Dermis microvascular lymphatic vessel endothelial cell (primary cell): ENCODE measurements around the gene ODAD4. TPM values are rescaled to one million over a fixed set of nuclear protein-coding genes. Genes with fewer than 3 reads are reported as not detected.
"Not testable (repeated sequence)": the region's sequence is repeated elsewhere in the genome, so short reads cannot be mapped to it uniquely, and the experiment has no call there.

ENCODE experiments used
- DNase-seq, 2 donors: peaks; one replicate each; pipeline versions ENCODE4 v3.0.0 to v3.0.0-alpha.2; 2010; ENCODE audit warnings: low read depth in 2 of 2
- total RNA-seq: library from RNA; depleted of rRNA; stranded (reverse); fragments of >200 nt; gene quantifications from 2 replicates; pipeline ENCODE4 v1.2.1, GENCODE V29; 2014

Gene ODAD4
- total RNA-seq, 1 donor from 2014 or later: 0.13 TPM

DNA sequence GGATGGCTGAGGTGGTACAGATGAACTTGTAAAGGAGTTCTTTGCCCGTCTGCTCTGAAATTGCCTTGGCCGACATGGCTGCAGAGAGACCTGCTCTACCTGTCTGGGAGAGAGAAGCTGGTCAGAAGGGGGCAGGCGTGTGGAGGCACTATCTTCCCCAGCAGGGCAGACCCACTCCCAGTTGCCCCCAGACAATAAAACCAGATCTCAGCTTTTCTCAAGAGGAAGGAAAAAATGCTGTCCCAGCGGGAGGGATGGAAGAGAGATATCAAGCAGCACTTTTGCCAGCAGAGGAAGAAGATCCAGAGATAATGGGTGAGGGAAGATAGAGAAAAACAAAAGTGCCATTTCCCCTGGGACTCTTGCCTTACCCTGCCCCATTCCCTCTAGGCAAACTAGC, 16.6 kb upstream of the ODAD4 start:
- no peak for DNase-seq

DNA sequence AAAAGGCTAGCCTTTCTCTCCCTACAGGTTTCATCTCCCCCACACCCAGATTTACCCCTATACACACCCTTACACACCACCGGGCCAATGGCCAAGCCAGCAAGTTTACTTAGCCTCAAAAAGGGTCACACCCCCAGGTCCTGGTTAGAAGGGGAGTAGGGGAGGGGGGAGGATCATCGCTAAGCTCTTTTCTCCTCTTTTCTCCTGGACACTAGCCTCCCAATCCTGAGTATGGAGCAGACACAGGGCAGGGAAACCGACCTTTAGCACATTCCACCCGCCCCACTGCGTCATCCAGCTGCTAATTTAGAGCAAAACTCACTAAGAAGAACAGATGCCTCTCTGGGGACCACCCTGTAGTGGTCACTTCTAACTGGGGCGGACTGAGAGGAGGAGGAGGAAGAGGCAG, 16.1 kb upstream of the ODAD4 start:
- no peak for DNase-seq

DNA sequence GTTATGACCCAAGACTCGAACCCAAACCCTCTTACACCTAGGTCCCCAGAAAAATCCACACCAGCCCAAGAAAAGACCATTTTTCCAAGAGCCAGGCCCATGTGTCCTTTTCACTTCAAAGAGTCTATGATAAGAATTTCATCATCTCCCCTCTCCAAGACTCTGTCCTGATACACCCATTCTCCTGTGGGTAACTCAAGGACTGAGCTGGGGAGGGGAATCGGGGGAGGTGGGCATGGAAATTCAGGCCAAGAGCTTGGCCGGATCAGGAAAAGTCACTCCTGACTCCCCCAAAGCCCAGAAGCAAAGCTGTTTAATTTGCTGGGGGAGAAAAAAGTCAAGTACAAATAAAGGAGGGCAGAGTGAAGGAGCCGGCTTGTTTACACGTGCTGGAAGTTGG, 15.4 kb upstream of the ODAD4 start:
- DNase-seq: no peak

DNA sequence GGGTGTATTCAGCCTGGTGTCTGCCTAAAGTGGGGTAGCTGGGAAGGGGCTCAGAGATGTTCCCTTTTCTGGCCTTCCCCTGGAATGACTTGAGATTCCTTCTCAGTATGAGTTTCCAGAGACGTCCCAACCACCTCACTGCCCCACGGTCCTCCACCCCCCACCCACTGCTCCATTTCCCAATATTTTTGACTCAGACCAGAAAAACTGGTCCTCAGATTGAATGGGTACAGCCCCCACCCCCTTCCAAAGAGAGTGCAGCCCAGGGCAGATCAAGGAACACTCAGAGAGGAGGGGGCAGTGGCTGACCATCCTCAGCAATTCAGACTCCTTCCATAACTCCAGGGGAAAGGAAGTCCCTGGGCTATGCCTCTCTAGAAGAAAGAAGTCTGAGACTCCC, 14.9 kb upstream of the ODAD4 start:
- DNase-seq: no peak

DNA sequence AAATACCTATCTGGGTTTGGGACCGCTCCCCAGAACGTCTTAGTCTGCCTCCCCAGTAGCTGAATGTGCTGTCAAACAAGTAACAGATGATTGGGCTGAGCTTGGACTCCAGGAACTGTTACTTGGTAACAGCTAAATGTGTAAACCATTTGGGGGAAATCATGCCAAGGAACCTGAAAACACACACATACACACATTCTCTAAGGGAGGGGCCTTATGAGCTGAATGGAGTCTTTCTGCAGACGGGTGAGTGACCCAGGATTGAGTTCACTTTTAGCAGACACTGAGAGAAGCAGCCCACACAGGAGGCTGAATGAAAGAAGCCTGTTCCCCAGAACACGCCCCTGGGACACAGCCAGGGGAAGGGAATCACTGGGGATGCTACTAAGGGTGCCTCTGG, 13.2 kb upstream of the ODAD4 start:
- peak in 1 of 2 donors; percentile 55 for DNase-seq

DNA sequence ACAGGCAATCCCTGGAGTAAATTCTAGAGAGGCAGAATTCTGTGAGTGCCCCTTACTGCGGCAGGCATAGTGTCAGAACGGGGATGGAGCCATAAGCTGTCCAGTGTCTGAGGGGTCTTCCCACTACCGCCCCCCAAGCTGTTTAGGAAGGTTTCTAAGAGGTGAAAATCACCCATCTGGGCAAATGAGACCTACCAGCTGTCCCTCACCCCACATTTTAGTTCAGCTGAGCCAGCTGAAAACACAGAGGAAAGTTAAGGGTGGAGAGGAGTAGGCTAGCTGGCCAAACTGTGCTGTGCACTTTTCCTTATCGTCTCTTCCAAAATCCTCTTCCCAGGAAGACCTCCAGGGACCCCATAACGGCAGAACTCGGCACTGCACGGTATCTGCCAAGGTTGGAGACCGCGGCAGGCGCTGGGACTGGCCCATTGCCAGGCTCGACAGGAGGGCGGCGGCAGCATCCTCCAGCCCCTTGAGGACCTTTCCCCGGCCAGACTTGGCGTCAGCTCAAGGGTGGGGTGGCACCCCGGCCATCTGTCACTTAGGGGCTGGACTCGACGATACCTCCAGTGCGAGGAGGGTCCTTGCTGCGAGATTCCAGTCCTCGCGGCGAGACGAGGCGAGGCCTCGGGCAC, 12.6 kb upstream of the ODAD4 start:
- peak in 1 of 2 donors; percentile 49 for DNase-seq

DNA sequence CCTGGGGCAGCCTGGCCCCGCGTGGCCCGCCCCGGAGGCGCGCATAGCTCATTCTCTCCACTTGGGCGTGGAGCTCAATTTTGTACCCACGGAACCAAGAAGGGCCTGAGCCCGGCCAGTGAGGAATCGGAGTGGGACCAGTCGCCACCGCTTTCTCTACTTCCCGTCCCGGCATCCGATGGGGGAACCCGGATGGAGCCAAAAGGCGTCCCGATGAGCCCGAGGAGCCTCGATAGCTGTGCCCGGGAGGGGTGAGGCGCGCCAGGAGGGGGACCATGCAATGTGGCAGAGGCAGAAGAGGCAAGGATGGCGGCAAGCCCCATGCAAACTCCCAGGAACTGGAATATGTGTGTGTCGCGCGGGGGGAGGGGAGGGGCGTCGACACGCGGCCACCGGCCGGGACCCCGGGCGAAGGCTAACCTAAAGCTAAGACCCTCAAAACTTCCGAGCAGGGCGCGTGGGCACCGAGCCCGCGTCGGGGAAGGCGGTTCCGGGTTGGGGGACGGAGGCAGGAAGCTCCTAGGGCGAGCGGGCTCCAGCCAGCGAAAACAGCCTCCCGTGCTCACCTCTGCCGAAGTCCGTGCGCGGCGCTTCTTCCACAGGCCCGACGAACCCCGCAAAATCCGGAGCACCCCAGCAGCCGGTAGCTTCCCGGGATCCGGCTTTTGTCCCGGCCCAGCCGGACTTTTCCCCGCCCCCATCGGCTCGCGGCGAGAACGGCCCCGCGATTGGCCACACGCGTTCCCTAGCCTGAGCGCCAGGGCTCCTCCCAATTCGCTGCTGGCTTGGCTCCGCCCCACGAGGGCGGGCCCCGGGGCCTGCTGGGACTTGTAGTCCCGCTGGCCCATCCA, 11.9 kb upstream of the ODAD4 start, which contains the start of gene ACLY:
ACLY (minus strand) TSS at position 638 of the 851 bp plus-strand sequence. CDS start 5,078 bp downstream, outside the sequence.
- peak; percentile 85 to 97 for DNase-seq

DNA sequence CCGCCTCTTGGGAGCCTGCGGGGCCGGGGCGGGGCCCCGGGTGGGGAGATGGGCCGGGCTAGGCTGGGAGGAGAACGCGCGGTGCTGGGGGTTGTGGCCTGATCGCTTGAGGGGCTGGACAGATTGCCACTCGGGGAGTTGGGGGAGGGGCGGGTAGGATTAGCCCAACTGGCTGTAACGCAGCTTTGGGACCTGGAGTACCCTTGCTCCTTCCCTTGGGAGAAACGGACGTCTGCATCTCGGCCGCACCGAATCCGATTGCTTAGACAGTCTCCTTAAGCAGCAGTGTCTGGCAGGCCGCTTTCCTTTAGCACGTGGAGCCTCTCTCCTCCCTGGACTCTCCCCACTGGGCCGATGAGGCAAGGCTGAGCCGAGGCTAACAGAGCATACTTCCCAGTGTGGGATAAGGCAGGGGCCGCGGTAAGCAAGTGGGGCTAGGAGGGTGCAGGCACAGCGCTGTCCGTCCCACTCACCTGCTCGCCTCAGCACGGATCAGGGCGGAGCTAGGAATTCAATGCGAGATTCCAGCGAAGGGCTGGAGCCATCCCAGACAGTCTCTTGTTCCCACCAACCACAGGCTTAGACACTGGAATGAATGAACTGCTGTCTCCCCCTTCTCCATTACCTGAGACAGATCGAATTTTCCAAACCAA, 11.1 kb upstream of the ODAD4 start:
- no peak for DNase-seq

DNA sequence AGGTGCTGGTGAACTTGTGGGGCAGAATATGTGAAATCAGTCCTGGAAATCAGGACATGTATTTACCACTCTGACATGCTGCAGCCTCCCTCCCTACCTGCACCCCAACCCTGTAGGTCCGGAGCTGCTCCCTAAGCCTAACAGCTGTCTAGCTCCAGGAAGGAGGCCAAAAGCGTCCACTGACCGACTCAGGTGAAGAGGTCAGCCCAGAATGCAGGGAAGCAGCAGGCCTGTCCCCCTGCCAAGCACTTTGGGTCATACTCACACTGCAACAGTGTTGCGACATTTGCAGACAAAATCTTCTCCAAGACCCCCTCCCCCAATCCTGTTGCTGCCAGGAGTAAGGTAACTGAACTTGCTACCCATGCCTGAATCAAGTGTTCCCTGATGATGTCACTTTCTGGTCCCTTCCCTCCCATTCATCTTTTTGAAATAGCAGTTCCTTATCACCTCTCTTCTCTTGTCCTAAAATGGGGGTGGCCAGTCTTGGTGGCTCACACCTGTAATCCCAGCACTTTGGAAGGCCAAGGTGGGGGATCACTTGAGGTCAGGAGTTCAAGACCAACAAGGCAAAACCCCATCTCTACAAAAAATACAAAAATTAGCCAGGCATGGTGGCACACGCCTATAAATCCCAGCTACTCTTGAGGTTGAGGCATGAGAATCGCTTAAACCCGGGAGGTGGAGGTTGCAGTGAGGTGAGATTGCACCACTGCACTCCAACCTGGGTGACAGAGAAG, 10.4 kb upstream of the ODAD4 start:
- no peak for DNase-seq

DNA sequence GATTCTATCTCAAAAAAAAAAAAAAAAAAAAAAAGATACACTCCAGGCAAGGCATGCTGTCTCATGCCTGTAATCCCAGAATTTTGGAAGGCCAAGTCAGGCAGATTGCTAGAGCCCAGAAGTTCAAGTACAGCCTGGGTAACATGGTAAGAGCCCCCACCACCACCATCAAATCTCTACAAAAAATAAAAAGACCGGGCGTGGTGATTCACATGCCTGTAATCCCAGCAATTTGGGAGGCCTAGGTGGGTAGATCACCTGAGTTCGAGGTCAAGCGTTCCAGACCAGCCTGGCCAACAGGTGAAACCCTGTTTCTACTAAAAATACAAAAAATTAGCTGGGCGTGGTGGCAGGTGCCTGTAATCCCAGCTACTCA, 9.8 kb upstream of the ODAD4 start:
- DNase-seq: no peak

DNA sequence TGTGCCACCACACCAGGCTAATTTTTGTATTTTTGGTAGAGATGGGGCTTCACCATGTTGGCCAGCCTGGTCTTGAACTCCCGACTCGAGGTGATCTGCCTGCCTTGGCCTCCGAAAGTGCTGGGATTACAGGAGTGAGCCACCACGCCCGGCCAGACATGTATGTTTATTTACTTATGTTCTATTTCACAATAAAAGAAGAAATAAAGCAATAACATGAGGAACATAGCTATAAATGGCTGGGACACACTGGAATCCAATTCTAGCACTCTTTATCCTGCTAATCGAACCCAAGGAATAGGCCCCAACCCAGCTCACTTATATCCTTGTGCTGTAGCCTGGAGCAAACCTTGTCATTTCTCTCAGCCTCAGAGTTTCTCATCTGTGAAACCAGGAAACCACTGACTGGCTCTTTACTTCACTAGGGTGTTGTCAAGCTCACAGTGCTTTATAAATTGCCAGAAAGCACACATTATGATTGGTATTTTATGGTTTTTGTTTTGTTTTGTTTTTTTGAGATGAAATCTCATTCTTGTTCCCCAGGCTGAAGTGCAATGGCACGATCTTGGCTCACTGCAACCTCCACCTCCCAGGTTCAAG, 4.3 kb upstream of the ODAD4 start:
- no peak for DNase-seq

DNA sequence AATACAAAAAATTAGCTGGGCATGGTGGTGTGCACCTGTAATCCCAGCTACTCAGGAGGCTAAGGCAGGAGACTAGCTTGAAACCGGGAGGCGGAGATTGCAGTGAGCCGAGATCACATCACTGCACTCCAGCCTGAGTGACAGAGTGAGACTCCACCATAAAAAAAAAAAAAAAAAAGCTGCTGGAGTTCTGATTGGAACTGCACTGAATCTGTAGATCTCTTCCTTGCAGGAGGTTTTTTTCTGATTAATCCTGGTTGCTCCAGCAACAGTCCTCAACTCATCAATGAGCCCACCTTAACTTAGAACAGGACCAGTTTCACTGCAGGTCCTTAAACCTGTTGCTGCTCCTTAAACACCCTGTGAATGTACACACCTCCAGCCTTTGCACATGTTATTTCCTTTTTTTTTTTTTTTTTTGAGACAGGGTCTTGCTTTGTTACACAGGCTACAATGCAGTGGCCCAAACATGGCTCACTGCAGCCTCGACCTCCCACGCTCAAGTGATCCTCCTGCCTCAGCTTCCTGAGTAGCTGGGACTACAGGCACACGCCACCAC, 1.6 kb upstream of the ODAD4 start:
- no peak for DNase-seq

DNA sequence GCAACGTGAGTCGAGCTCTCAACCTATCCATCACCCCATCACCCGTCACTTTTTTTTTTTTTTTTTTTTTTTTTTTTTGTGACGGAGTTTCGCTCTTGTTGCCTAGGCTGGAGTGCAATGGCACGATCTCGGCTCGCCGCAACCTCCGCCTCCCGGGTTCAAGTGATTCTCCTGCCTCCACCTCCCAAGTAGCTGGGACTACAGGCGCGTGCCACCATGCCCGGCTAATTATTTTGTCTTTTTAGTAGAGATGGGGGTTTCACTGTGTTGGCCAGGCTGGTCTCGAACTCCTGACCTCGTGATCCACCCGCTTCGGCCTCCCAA, 378 bp downstream of the ODAD4 start:
- DNase-seq: not testable (repeated sequence)

DNA sequence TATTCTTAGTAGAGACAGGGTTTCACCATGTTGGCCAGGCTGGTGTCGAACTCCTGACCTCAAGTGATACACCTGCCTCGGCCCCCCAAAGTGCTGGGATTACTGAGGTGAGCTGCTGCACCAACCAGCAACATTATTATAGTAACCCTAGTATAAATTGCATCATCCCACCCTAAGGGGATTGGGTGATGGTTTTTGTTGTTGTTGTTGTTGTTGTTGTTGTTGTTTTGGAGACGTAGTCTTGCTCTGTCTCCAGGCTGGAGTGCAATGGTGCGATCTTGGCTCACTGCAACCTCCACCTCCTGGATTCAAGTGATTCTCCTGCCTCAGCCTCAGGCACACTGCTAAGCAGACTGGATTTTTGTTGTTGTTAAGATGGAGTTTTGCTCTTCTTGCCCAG, 1.3 kb downstream of the ODAD4 start:
- not testable (repeated sequence) for DNase-seq

DNA sequence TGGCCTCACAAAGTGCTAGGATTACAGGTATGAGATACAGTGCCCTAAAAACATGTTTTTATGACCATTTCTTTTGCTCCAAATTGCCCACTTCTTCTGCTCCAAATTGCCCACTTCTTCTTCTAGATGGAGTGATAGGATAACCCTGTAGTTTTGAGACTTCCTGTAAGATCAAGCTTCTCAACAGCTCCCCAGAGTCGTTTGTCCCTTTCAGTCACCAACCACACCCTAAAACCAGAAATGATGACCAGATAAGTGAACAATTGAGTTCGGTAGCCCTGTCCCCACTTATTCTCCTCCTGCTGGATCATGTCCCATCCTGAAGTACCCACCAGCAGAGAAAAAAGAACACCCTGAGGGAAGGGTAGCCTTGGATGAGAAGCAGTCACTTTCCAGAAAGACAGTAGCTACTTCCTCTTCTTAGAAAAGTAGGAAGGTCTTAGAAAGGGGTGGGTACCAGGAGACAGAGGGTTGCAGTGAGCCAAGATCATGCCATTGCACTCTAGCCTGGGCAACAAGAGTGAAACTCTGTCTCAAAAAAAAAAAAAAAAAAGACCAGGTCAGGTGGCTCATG, 2.5 kb downstream of the ODAD4 start:
- no peak for DNase-seq

DNA sequence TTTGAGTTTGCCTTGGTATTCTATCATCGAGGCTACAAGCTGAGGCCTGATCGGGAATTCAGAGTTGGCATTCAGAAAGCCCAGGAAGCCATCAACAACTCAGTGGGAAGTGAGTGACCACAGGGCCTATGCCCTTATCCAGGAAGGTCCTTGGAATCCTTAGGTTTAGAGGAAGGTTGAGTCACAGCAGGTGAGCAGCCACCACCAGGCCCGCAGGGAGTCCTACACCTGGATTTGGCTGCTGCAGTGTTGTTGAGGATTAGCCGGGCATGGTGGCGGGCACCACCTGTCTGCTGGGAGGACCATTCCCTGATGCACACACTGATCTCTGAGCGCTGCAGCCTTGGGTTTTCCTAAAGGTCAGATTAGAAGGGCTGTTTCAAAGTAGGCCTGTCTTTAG, 5.2 kb downstream of the ODAD4 start:
- DNase-seq: no peak

DNA sequence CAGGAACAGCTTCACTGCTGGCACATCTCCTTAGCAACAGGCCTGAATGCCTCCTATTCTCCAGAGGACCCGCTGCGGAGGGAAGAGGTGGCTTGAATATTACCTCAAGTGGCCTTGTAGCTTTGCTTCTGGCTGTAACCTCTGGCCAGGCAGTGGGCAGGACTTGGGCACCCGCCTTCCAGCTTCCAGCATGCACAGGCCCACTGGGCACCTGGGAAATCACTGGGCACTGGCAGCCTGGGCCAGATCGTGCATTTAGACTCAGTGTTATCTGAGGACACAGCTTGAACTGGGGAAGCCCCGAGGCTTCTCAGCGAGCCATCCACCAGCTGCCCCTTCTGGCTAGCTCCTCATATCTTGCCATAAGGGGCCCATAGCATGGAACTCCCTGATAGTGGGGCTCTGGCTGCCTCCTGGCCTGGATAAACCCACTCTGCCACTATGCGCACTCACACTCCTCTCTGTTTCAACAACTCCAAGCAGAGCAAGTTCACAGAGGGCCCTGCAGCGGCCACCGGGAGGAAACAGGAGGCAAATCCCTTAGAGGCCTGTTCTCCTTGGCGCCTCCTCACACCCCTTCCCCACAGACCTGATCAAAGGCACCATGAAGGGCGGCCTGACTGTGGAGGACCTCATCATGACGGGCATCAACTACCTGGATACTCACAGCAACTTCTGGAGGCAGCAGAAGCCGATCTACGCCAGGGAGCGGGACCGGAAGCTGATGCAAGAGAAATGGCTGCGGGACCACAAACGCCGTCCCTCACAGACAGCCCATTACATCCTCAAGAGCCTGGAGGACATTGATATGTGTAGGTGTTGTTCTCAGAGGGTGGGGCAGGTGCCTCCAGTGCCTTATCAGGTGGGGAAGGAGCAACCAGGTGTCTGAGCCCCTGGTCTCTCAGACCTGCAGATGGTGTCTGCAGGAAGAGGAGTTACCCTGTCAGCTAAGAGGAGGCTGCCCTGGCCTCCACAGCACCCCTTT, 7.8 kb downstream of the ODAD4 start:
- DNase-seq: no peak

DNA sequence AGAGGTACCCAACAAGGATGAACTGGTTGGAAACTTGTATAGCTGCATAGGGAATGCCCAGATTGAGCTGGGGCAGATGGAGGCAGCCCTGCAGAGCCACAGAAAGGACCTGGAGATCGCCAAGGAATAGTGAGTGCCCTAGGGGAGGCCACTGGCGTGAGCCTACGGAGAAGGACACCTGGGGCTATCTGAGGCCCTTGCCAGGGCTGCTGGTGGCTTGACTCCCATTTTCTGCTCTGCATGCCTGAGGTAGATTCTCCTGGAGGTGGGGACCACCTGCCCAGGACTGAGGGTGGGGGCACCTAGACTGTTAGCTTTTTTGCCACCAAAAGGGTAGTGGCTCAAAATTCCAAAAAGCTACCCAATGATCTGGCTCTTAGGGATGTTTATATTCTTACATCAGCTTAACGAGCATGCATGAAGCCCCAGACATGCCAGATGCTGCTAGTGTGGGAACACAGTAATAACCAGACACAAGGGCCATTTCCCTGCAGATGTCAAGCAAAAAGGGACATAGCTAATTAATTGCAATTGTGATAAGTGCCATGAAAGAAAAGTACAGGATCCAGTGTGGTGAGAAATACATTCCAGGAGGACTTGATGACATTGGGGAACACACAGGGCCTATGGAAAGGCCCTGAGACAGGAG, 8.8 kb downstream of the ODAD4 start:
- no peak for DNase-seq

DNA sequence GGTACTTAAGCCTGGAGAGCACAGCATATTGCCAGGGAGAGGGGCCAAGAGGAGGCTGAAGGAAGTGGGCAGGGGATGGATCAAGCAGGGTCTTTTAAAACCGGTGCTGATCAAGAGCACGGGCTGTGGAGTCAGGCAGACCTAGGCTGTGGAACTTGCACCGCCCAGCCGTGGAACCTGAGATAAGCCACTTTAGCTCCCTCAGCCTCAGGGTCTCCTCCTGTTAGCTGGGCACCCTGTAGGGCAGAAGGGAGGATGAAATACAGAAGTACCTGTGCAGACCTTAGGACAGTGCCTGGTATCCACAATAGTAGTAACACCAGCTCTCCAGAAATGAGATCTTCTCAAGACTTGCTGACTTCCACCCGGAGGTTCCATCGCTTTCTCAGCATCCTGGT, 9.3 kb downstream of the ODAD4 start:
- DNase-seq: no peak
